HepG2 (cell line): ENCODE data around the gene ATP2A2. TPM values are rescaled to one million over a fixed set of nuclear protein-coding genes. Genes with fewer than 3 reads are reported as not detected.

ENCODE experiments used
- ATAC-seq: fragments of 200-7000 bp; cut with Tn5 transposase; 3 replicates; pipeline ENCODE4 v1.9.1; 2020; ENCODE audit warnings: mild to moderate bottlenecking, moderate library complexity
- BruUV-seq: library from RNA; stranded (reverse); fragments of 400-500 nt; replicated peaks from 2 replicates; lab custom pipeline; 2021; lab: Mats Ljungman, UMichigan
- CTCF ChIA-PET: fragments of 300-600 bp; formaldehyde crosslinking; extraction: SDS; loops from one replicate; lab custom pipeline; 2021; ENCODE audit warnings: low total read pairs, inconsistent platforms, low intra/inter-chr PET ratio; lab: Yijun Ruan, JAX
- POLR2A ChIA-PET: fragments of 350-600 bp; sonication (Branson Sonifier 250); formaldehyde crosslinking; loops from one replicate; lab custom pipeline; 2020; ENCODE audit warnings: antibody characterized with exemption, inconsistent platforms; lab: Yijun Ruan, JAX
- DNase-seq: peaks from one replicate; pipeline ENCODE4 v3.0.0-alpha.2; 2015; ENCODE audit warnings: low spot score
- FAIRE-seq: peaks from 3 replicates; lab custom pipeline; 2011; peaks lifted over from hg19 to GRCh38; lab: Jason Lieb, UNC
- H2AFZ ChIP-seq: one replicate; pipeline ENCODE4 v1.6.1; 2011; ENCODE audit warnings: low read length, inconsistent platforms
- H3K27ac ChIP-seq: fragments of 300-600 bp; 3 replicates; pipeline ENCODE4 v1.8.0; 2011; ENCODE audit warnings: mixed run types, mild to moderate bottlenecking, mixed read lengths, low read length, inconsistent platforms; ENCODE audit not compliant: insufficient read depth; ENCODE audit errors: extremely low read length
- H3K27me3 ChIP-seq, 2 experiments: fragments of 200-600 bp in 1 of 2; 2 replicates in 1 of 2; 3 replicates in 1 of 2; pipeline versions ENCODE4 v1.6.0 to v1.8.0; 2011; ENCODE audit warnings: low read length in 2 of 2, mild to moderate bottlenecking in 2 of 2, moderate library complexity in 2 of 2, inconsistent platforms in 1 of 2; ENCODE audit not compliant: insufficient read depth in 2 of 2, control insufficient read depth in 1 of 2
- H3K36me3 ChIP-seq, 2 experiments: fragments of 200-600 bp in 1 of 2; replicated peaks in 1 of 2; 2 replicates in 1 of 2; 3 replicates in 1 of 2; pipeline versions ENCODE4 v1.5.1 to v1.8.0; 2011; ENCODE audit warnings: low read length in 2 of 2, inconsistent platforms in 1 of 2; ENCODE audit not compliant: insufficient read depth in 2 of 2, control insufficient read depth in 1 of 2
- H3K4me1 ChIP-seq: 2 replicates; pipeline ENCODE4 v1.5.1; 2012; ENCODE audit warnings: low read length, inconsistent platforms; ENCODE audit not compliant: insufficient read depth
- H3K4me2 ChIP-seq: 2 replicates; pipeline ENCODE4 v1.6.0; 2011; ENCODE audit warnings: low read depth, low read length, inconsistent platforms
- H3K4me3 ChIP-seq, 3 experiments: fragments of 200-600 bp in 1 of 3; sonication (generic), shearing (Covaris generic) in 1 of 3; replicated peaks in 1 of 3; 2 replicates each; pipeline ENCODE4 v1.5.1; 2011 to 2016; ENCODE audit warnings: low read length in 3 of 3, inconsistent platforms in 2 of 3, low read depth in 2 of 3, mild to moderate bottlenecking in 2 of 3, control low read depth in 1 of 3, mixed read lengths in 1 of 3; ENCODE audit not compliant: insufficient read depth in 1 of 3
- H3K79me2 ChIP-seq: one replicate; pipeline ENCODE4 v1.6.1; 2011; ENCODE audit warnings: low read length, inconsistent platforms; ENCODE audit not compliant: insufficient read depth
- H3K9ac ChIP-seq: 2 replicates; pipeline ENCODE4 v1.6.0; 2011; ENCODE audit warnings: mild to moderate bottlenecking, low read depth, low read length, inconsistent platforms; ENCODE audit not compliant: insufficient read depth
- H3K9me3 ChIP-seq: 2 replicates; pipeline ENCODE4 v1.5.1; 2012; ENCODE audit warnings: mild to moderate bottlenecking, low read length
- H4K20me1 ChIP-seq: 2 replicates; pipeline ENCODE4 v1.6.0; 2011; ENCODE audit warnings: inconsistent platforms, mild to moderate bottlenecking, low read length, moderate library complexity; ENCODE audit not compliant: insufficient read depth
- CREM ChIP-seq, 2 experiments: sonication (generic) in 1 of 2; formaldehyde crosslinking in 1 of 2; IDR thresholded peaks; 2 replicates each; pipeline versions ENCODE4 v1.4.0 to v1.6.1; 2016 to 2020; ENCODE audit warnings: antibody characterized with exemption in 1 of 2, mild to moderate bottlenecking in 1 of 2, missing genetic modification reagents in 1 of 2
- GABPB1 ChIP-seq: IDR thresholded peaks from 2 replicates; pipeline ENCODE4 v1.6.1; 2016; ENCODE audit warnings: mild to moderate bottlenecking, missing genetic modification reagents, moderate library complexity, missing compliant biosample characterization
- HOXA5 ChIP-seq: sonication (generic); formaldehyde crosslinking; IDR thresholded peaks from 2 replicates; pipeline ENCODE4 v1.4.0; 2020; ENCODE audit warnings: missing genetic modification reagents
- KDM5B ChIP-seq: sonication (generic); formaldehyde crosslinking; IDR thresholded peaks from 2 replicates; pipeline ENCODE4 v1.4.0; 2020; ENCODE audit warnings: missing genetic modification reagents, mild to moderate bottlenecking, borderline replicate concordance
- MYC ChIP-seq: sonication (generic); formaldehyde crosslinking; IDR thresholded peaks from 2 replicates; pipeline ENCODE4 v1.9.0; 2021; ENCODE audit warnings: missing genetic modification reagents, borderline replicate concordance
- NFKB2 ChIP-seq: sonication (generic); formaldehyde crosslinking; IDR thresholded peaks from 2 replicates; pipeline ENCODE4 v1.4.0; 2020; ENCODE audit warnings: missing genetic modification reagents, borderline replicate concordance
- RARG ChIP-seq: sonication (generic); formaldehyde crosslinking; IDR thresholded peaks from 2 replicates; pipeline ENCODE4 v1.4.0; 2020; ENCODE audit warnings: low read depth, mild to moderate bottlenecking, missing genetic modification reagents
- REL ChIP-seq: sonication (generic); formaldehyde crosslinking; conservative IDR thresholded peaks from 2 replicates; pipeline ENCODE4 v1.8.0; 2022; ENCODE audit warnings: mild to moderate bottlenecking, missing genetic modification reagents, moderate library complexity
- SAP130 ChIP-seq: IDR thresholded peaks from 2 replicates; pipeline ENCODE4 v1.6.1; 2016; ENCODE audit warnings: low read depth
- SP2 ChIP-seq: sonication (generic); formaldehyde crosslinking; IDR thresholded peaks from 2 replicates; pipeline ENCODE4 v1.5.1; 2020; ENCODE audit warnings: mild to moderate bottlenecking, missing genetic modification reagents
- SP4 ChIP-seq: sonication (generic); formaldehyde crosslinking; IDR thresholded peaks from 2 replicates; pipeline ENCODE4 v1.8.1; 2023; ENCODE audit warnings: mild to moderate bottlenecking, missing genetic modification reagents
- TRIM24 ChIP-seq: sonication (generic); formaldehyde crosslinking; IDR thresholded peaks from 2 replicates; pipeline ENCODE4 v1.8.0; 2022; ENCODE audit warnings: mild to moderate bottlenecking, missing genetic modification reagents
- ZNF234 ChIP-seq: sonication (generic); formaldehyde crosslinking; conservative IDR thresholded peaks from 2 replicates; pipeline ENCODE4 v1.5.1; 2020; ENCODE audit warnings: mild to moderate bottlenecking, missing genetic modification reagents
- WGBS: methylation state at CpG from one replicate; pipeline ENCODE4 v1.1.6; 2017; ENCODE audit warnings: low lambda C conversion rate; 5-methylcytosine and 5-hydroxymethylcytosine counted together
- in situ Hi-C: cut with HindIII; loops from 2 replicates; pipeline ENCODE4 v1.10.0; 2017; ENCODE audit warnings: low pct_unique_long_range_greater_than_20kb; ENCODE audit not compliant: extremely low pct_ligation_motif_present
- intact Hi-C: fragments of 100-400 bp; cut with micrococcal nuclease; formaldehyde crosslinking; loops from one replicate; pipeline ENCODE4 v1.10.0; 2022; ENCODE audit not compliant: unreplicated experiment
- polyA plus RNA-seq, 8 experiments: library from polyadenylated mRNA; depleted of rRNA in 3 of 8; stranded (reverse) in 7 of 8; unstranded in 1 of 8; fragments of >200 nt; fragmentation: Illumina TruSeq in 4 of 8; extraction: Trizol in 4 of 8; gene quantifications; 2 replicates each; pipeline versions ENCODE4 v1.2.1 to v1.2.3, GENCODE V29; 2011 to 2016; ENCODE audit warnings: low read depth in 4 of 8, missing spikeins in 1 of 8, mixed read lengths in 1 of 8; ENCODE audit not compliant: insufficient read depth in 1 of 8
- total RNA-seq, 5 experiments: library from RNA; depleted of rRNA; stranded (reverse); fragments of >200 nt; fragmentation: Illumina TruSeq; extraction: Trizol; gene quantifications; 2 replicates each; pipeline ENCODE4 v1.2.3, GENCODE V29; 2016; ENCODE audit warnings: low read depth in 1 of 5
- TF ChIP-seq, protein P1 (sequence below), 2 experiments: sonication (generic) in 1 of 2; formaldehyde crosslinking in 1 of 2; IDR thresholded peaks; 2 replicates each; pipeline versions ENCODE4 v1.5.1 to v1.6.1; 2011 to 2020; ENCODE audit warnings: borderline replicate concordance in 1 of 2, low read depth in 1 of 2, low read length in 1 of 2, mild to moderate bottlenecking in 1 of 2, missing genetic modification reagents in 1 of 2, moderate library complexity in 1 of 2
- TF ChIP-seq, protein P2 (sequence below): sonication (generic); formaldehyde crosslinking; IDR thresholded peaks from 2 replicates; pipeline ENCODE4 v1.5.1; 2020; ENCODE audit warnings: mild to moderate bottlenecking, missing genetic modification reagents, moderate library complexity
- TF ChIP-seq, protein P3 (sequence below): sonication (generic); formaldehyde crosslinking; IDR thresholded peaks from 2 replicates; pipeline ENCODE4 v1.5.1; 2020; ENCODE audit warnings: missing genetic modification reagents, mild to moderate bottlenecking, borderline replicate concordance

Gene ATP2A2
- total and polyA plus RNA-seq, 2 of the 13 experiments (the other 11 are each of a cell fraction or from before 2014, with no cell fraction given): 35.4 to 85.5 TPM

DNA sequence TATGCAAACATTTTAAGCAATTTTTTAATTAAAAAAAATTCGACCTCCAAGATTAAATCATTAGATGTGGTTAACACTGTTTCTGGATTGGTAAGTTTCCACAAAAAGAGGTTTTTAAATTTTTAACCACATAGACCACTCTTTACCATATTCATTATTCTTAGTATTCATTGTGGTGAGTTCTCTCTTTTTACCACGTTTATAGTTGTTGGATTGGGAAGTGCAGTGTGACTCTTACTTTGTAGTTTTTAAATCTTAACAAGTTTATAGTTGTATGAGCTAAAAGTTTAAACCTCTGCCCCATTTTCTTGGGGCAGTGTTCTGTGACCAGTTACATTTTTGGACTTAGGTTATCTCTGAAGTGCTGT lies 8.6 kb downstream of the ATP2A2 start:
- Histone ChIP-seq H3K4me3 (no peak overlapping the region), H3K27me3 (no peaks in the 10 kb centered on the region), H2AFZ (no peak overlapping the region), H4K20me1 (peaks cover 31% of the 10 kb centered on the region), H3K9me3 (no peaks in the 10 kb centered on the region), H3K79me2 (peaks cover 78% of the 10 kb centered on the region), H3K9ac (no peak overlapping the region), H3K4me1 (peaks cover 48% of the 10 kb centered on the region), H3K27ac (no peak overlapping the region), H3K36me3 (peaks cover 13 to 72% of the 10 kb centered on the region in 2 experiments), H3K4me2 (no peak overlapping the region)
- ChIA-PET CTCF (no interaction called here), POLR2A (interaction anchor here (1.6 to 2.3 kb wide), 2 partner anchors 11 to 42 kb away, joined by 3 to 6 read pairs; no protein-coding TSS in a partner anchor)
- intact Hi-C loops: no loop called here
- FAIRE-seq (no peak), DNase-seq (no peak), ATAC-seq (no peak)
- BruUV-seq: no TSS peak
- in situ Hi-C loops: no loop called here
- 80% methylated on average over 2 of the region's 2 CpGs for WGBS
- no peak for TF ChIP-seq ZNF234 (CRISPR knock-in tag)
- TF ChIP-seq, protein P1, sequence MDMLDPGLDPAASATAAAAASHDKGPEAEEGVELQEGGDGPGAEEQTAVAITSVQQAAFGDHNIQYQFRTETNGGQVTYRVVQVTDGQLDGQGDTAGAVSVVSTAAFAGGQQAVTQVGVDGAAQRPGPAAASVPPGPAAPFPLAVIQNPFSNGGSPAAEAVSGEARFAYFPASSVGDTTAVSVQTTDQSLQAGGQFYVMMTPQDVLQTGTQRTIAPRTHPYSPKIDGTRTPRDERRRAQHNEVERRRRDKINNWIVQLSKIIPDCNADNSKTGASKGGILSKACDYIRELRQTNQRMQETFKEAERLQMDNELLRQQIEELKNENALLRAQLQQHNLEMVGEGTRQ (IDR thresholded peaks at IDR 0.05; ENCODE audit: low read depth, low read length): no peak
- TF ChIP-seq, protein P1 (CRISPR knock-in tag; IDR thresholded peaks at IDR 0.05; ENCODE audit: borderline replicate concordance): no peak
- no peak for TF ChIP-seq GABPB1 (CRISPR knock-in tag)
- no peak for TF ChIP-seq NFKB2 (CRISPR knock-in tag)
- no peak for TF ChIP-seq CREM (IDR thresholded peaks at IDR 0.05)
- TF ChIP-seq CREM (CRISPR knock-in tag; IDR thresholded peaks at IDR 0.05): no peak
- TF ChIP-seq, protein P2, sequence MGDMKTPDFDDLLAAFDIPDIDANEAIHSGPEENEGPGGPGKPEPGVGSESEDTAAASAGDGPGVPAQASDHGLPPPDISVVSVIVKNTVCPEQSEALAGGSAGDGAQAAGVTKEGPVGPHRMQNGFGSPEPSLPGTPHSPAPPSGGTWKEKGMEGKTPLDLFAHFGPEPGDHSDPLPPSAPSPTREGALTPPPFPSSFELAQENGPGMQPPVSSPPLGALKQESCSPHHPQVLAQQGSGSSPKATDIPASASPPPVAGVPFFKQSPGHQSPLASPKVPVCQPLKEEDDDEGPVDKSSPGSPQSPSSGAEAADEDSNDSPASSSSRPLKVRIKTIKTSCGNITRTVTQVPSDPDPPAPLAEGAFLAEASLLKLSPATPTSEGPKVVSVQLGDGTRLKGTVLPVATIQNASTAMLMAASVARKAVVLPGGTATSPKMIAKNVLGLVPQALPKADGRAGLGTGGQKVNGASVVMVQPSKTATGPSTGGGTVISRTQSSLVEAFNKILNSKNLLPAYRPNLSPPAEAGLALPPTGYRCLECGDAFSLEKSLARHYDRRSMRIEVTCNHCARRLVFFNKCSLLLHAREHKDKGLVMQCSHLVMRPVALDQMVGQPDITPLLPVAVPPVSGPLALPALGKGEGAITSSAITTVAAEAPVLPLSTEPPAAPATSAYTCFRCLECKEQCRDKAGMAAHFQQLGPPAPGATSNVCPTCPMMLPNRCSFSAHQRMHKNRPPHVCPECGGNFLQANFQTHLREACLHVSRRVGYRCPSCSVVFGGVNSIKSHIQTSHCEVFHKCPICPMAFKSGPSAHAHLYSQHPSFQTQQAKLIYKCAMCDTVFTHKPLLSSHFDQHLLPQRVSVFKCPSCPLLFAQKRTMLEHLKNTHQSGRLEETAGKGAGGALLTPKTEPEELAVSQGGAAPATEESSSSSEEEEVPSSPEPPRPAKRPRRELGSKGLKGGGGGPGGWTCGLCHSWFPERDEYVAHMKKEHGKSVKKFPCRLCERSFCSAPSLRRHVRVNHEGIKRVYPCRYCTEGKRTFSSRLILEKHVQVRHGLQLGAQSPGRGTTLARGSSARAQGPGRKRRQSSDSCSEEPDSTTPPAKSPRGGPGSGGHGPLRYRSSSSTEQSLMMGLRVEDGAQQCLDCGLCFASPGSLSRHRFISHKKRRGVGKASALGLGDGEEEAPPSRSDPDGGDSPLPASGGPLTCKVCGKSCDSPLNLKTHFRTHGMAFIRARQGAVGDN (CRISPR knock-in tag): no peak
- TF ChIP-seq KDM5B (CRISPR knock-in tag): no peak
- TF ChIP-seq HOXA5 (CRISPR knock-in tag): no peak
- TF ChIP-seq MYC (CRISPR knock-in tag): no peak
- TF ChIP-seq REL (CRISPR knock-in tag): no peak
- no peak for TF ChIP-seq SP4
- TF ChIP-seq, protein P3, sequence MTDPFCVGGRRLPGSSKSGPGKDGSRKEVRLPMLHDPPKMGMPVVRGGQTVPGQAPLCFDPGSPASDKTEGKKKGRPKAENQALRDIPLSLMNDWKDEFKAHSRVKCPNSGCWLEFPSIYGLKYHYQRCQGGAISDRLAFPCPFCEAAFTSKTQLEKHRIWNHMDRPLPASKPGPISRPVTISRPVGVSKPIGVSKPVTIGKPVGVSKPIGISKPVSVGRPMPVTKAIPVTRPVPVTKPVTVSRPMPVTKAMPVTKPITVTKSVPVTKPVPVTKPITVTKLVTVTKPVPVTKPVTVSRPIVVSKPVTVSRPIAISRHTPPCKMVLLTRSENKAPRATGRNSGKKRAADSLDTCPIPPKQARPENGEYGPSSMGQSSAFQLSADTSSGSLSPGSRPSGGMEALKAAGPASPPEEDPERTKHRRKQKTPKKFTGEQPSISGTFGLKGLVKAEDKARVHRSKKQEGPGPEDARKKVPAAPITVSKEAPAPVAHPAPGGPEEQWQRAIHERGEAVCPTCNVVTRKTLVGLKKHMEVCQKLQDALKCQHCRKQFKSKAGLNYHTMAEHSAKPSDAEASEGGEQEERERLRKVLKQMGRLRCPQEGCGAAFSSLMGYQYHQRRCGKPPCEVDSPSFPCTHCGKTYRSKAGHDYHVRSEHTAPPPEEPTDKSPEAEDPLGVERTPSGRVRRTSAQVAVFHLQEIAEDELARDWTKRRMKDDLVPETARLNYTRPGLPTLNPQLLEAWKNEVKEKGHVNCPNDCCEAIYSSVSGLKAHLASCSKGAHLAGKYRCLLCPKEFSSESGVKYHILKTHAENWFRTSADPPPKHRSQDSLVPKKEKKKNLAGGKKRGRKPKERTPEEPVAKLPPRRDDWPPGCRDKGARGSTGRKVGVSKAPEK (CRISPR knock-in tag): no peak
- no peak for TF ChIP-seq RARG (CRISPR knock-in tag)
- TF ChIP-seq TRIM24: no peak
- TF ChIP-seq SAP130: no peak
- no peak for TF ChIP-seq SP2 (CRISPR knock-in tag)
